HG03095 (cell line): ENCODE measurements around the gene ARRDC1.
"Not testable (repeated sequence)": the region's sequence is repeated elsewhere in the genome, so short reads cannot be mapped to it uniquely, and the experiment has no call there.

Source experiments
- ATAC-seq: cut with Tn5 transposase; IDR thresholded peaks from one replicate; pipeline ENCODE4 v1.9.1; 2021; ENCODE audit warnings: moderate library complexity; ENCODE audit not compliant: unreplicated experiment

ARRDC1 gene, protein sequence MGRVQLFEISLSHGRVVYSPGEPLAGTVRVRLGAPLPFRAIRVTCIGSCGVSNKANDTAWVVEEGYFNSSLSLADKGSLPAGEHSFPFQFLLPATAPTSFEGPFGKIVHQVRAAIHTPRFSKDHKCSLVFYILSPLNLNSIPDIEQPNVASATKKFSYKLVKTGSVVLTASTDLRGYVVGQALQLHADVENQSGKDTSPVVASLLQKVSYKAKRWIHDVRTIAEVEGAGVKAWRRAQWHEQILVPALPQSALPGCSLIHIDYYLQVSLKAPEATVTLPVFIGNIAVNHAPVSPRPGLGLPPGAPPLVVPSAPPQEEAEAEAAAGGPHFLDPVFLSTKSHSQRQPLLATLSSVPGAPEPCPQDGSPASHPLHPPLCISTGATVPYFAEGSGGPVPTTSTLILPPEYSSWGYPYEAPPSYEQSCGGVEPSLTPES

DNA sequence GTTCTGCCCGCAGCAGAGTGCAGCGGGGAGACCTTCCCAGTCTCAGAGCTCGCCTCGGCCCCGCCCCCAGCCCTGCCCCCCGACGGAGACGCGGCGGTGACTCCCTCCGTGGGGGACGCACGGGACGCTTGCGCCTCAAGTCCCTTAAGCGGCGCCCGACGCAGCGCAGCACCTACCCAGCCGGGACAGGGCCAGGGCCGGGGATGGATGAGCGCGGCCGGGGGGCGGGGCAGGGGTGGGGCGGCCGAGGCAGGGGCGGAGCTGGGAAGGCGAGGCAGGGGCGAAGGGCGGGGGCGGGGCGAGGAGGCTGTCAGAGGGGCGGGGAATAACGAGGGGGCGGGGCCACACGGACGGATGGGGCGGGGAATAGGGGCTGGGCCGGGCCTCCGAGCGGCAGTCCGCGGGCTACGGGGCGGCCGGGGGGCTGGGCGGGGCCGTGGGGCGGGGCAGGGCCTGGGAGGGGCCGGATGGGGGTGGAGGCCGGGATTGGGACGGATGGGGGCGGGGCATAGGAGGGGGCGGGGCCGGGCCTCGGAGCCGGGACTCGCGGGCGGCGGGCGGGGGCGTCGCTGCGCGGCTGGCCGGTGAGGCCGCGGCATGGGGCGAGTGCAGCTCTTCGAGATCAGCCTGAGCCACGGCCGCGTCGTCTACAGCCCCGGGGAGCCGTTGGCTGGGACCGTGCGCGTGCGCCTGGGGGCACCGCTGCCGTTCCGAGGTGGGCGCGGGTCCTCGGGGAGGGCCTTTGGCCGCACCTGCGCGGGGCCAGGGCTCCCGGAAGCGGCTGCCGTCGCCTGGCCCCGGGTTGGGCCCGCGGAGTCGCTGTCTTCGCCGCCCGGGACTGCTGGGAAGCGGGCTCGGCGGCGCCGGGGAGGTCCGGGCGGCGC is at the start of gene ARRDC1:
TSS of gene ARRDC1 (plus strand) at position 566 of the 884 bp plus-strand sequence. CDS start at position 598, 32 bp downstream.
- ATAC-seq = peak; percentile 66

DNA sequence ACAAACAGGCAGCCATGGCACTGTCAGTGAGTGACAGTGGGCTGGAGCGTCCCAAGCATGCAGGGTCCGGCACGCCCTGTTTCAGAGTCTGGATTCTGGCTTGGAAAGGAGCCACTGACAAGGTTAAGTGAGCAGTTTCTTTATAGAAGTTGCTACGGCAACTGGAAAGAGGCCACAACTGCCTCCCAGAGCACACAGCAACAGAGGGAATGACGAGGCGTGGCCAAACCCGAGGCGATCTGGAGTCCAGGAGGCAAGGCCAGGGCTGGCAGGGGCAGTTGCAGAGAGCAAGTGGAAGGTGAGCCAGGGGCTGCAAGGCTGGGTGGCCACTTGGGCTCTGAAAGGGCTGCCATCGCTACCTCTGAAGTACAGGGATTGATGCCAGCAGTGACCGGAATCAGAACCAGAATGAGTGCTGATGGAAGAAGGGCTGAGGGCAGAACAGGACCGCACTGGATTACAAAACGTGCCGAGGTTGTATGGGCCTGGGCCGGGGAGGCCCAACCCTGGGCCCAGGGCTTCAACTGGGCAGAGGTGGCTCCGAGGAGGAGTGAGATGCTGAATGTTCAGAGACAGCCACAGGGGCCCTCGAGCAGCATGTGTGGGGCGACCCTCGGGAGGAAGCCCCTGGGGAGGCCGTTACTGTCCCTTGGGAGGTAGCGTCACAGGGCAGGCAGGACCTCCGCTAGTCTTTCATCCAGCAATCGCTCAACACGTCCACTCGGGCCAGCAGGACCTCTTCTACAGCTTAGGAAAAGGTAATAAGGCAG is 49.2 kb upstream of the ARRDC1 start:
- ATAC-seq = no peak

- no peak for ATAC-seq
Observed at GRCh38 chr9:137558127-137558526, 47.4 kb upstream of the ARRDC1 start.

DNA sequence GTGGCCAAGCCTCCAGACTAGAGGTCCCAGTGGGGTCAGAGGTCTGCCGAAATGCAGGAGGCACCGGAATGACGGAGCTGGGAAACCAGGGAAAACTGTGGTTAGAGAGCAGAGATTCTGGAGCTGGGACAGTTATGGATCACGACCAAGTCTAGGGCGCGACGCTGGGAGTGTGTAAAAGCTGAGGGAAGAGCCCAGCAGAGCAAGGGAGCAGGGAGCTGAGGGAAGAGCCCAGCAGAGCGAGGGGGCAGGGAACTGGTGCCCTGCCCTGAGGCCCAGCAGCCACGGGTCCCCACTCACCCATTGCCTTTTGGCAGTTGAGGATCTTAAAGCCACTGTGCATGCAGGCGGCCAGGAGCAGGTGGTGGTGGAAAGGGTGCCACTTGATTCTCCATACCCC is 41.4 kb upstream of the ARRDC1 start:
- no peak for ATAC-seq

DNA sequence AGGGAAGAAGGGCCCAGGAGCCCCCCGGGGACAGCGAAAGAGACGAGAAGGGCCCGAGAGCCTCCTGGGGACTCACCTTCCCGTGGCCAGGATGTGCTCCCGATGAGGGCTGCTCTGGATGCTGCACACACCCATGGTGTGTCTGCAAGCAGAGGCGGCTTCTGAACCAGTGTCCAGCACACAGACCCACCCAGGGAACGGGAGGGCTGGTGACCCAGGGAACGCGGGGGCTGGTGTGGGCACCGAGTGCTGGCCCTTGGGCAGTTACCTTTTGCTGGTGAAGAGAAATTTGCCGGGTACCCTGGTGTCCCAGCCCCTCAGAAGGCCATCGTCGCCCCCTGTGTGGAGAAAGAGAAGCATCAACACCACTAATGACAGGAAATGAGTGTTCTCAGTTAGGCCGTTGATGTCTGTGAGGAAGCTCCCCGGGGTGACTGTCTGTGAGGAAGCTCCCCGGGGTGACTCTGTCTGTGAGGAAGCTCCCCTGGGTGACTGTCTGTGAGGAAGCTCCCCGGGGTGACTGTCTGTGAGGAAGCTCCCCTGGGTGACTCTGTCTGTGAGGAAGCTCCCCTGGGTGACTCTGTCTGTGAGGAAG is 40.6 kb upstream of the ARRDC1 start:
- ATAC-seq = no peak

DNA sequence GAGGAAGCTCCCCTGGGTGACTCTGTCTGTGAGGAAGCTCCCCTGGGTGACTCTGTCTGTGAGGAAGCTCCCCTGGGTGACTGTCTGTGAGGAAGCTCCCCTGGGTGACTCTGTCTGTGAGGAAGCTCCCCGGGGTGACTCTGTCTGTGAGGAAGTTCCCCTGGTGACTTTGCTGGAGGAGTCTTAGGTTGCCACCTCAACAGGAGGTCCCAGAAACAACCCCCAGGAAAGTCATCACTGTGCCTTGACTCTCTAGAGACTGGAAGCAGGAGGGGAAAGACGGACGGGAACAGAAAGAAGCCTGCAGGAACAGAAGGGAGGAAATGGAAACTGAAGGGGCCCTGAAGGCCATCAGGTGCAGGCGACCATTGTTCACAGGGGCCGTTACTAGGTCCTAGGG is 37.0 kb upstream of the ARRDC1 start:
- ATAC-seq = not testable (repeated sequence)

DNA sequence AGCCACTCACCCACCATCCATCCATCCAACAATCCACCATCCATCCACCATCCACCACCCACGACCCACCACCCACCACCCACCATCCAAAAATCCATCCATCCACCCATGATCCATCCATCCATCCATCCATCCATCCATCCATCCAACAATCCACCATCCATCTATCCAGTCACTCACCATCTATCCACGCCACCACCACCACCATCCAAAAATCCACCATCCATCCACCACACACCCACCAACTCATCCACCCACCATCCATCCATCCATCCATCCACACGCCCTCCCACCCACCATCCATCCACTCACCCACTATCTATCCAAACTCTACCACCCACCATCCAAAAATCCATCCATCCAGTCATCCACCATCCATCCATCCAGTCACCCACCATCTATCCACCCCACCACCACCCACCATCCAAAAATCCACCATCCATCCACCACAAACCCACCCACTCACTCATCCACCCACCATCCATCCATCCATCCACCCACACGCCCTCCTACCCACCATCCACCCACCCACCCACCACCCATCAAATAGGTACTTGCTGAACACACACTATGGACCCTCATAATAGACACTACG is 35.8 kb upstream of the ARRDC1 start:
- no peak for ATAC-seq

DNA sequence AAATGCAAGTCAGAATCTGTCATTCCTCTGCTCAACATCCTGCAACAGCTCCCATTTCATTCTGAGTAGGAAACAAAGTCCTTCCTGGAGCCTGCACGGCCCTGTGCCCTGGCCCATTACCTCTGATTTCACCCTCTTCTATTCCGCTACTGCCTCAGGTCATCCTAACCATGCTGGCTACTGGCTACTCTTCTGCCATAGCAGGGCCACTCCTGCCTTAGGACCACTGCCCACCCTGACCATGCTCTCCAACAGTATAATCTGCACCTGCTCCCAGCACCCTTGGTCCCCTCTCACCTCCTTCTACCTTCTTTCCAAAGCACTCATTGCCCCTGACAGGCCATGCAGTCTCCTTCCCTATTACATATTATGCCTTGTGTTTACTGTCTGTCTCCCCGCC is 34.9 kb upstream of the ARRDC1 start:
- ATAC-seq = no peak

GRCh38 chr9:137574192-137574591 is 31.3 kb upstream of the ARRDC1 start:
- no peak for ATAC-seq

DNA sequence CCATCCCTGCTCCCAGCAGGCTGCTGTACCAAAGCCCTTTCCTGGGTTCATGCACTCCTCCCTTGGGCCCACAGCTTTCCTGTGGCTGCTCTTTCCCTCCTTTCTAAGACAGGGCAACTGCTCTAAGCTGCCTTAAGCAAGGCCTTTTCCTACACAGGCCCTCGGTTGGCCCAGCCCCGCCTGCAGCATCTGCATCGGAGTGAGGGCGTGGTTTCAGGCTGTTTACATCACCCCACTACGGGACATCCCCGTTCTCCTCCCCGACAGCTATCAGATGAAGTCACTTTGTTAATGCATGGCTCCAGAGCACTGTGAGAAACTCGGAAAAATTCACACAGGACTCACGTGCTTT is 30.1 kb upstream of the ARRDC1 start:
- ATAC-seq = no peak

DNA sequence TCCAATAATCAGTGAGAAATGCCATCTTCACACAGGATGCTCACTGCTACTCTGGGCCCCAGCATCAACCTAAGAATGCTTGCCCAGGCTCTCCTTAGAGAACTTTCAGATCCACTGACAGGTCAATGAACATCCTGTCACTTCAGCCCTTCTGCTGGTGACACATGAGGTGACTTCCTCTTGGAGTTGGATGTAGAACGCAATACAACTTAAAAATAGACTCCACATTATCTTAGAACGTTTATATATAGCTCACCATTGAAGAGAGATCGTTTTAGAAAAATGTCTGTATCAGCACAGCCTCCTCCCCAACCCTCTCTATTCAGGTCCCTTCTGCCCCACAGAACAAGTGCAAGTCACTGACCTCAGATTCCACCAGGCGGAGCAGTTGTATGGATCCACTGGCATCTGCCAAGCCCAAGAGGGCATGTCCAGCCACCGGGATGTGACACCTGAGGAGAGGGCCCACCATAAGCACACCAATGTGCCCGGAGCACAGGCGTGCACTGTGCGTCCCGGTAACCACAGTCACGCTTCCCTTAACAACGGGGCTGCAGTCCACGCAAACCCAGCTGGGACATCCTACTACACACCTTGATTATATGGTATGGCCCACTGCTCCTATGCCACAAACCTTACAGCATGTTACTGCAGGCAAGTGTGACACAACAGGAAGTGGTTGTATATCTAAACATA is 29.6 kb upstream of the ARRDC1 start:
- ATAC-seq = no peak

DNA sequence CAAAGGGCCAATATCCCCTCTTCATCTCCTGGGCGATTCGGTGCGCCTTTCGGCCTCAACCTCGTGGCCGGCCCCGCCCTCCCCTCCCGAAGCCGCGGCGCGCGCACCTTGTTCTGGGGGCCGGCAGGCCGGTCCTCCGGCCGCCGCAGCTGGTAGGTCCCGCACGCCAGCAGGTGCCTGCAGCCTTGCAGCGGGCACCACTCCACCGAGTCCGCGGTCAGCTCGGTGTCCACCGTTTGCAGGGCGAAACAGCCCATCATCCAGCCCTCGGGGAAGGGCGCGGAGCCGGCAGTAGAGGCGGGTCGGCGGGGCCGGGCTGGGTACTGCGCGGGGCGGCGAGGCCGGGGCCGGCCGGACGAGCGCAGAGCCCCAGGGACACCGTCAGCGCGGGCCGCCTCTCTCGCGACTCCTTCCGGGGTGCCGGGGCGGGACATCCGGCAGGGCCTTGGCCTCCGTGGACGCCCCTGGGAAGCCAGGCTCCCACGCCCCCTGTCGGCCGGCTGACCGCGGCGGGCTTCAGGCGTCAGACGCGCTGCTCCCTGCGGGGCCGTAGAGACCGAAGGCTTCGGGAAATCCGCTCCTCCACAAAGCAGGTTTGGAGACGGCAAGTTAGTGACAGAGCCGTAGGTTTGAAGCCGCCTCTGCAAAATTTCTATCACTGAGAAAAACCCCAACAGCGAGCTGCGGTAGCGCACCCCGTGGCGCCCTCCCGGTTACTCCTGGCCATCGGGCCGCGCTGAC is 26.8 kb upstream of the ARRDC1 start, which contains the start of gene DPH7:
TSS of gene DPH7 (minus strand) at position 408 of the 741 bp plus-strand sequence. CDS start at position 260, 148 bp downstream.
- ATAC-seq = peak; percentile 79

DNA sequence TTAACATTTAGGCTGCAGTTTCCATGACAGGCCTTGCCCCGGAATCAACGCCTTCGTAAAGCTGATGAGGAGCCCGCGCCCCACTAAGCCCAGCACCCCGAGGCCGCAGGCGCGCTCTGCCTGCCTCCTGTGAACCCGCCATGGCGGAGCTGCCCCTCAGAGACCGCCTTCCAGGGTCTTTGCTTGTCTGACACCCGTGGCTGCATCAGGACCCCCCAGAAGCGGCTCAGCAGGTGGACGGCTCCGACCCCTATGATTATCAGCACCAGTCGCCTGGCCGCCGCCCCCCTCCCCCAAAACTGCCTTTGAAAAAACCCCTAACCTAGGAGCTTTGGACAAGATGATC is 26.3 kb upstream of the ARRDC1 start:
- ATAC-seq = no peak

DNA sequence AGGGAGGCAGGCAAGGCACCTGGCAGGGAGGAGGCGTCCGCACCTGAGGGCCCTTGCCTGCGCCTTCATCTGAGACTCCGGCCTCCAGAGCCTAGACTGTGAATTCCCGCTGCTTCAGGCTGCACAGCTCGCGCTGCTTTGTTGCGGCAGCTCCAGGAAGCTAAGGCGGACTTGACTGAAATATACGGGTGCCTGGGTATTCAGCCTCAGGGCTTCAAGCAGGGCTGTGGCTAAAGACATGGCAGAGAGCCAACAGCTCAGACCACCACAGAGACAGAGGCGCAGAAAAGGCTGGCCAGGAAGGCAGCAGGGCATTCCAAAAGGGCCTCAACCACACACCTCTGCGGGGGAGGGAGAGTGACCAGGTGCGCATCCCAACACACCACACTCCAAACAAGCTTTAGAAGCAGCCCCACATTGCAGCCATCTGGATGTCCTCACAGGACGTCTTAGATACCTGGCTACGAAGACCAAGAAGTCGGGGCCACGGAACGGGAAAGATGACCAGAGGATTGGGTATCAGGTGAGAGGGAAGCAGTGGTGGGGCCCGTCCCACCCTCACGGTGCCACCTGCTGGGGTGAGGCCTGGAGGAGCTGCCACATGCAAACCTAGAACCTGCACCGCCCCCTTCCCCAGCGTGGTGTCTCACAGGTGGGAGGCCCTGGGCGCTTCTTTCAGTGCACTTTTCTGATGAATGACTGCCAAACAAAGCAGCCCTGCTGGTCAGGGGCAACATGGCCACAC is 25.1 kb upstream of the ARRDC1 start:
- ATAC-seq = no peak

GRCh38 chr9:137580954-137581322 is 24.5 kb upstream of the ARRDC1 start:
- no peak for ATAC-seq

- ATAC-seq = no peak
Observed at GRCh38 chr9:137581361-137582285, 23.9 kb upstream of the ARRDC1 start.

- no peak for ATAC-seq
Observed at GRCh38 chr9:137582286-137582860, 23.1 kb upstream of the ARRDC1 start.
